ENCODE data around the gene ATG4C. TPM values are rescaled to one million over a fixed set of nuclear protein-coding genes. Genes with fewer than 3 reads are reported as not detected.

The ATG4C gene
- total RNA-seq, 1 experiment from 2014 or later: 13.1 TPM

GRCh38 chr1:62856960-62857359 is 73.0 kb downstream of the ATG4C start:
- Mint-ChIP-seq H3K4me1 (peaks cover 0 to 4% of the 10 kb centered on the region in 2 experiments; a peak in 2 of 4 replicates), H3K27ac (no peak overlapping the region), H3K36me3 (ENCODE audit: insufficient read depth in 1 of 3, low read depth in 3 of 3) (no peaks in the 10 kb centered on the region; a peak in 1 of 7 replicates), H3K9me3 (no peaks in the 10 kb centered on the region), H3K27me3 (ENCODE audit: low read depth) (no peaks in the 10 kb centered on the region), H3K4me3 (no peak overlapping the region)
- Histone ChIP-seq H3K9me3 (ENCODE audit: control insufficient read depth, low read depth, low read length) (no peaks in the 10 kb centered on the region), H2BK20ac (ENCODE audit: low read depth, low read length, poor library complexity, severe bottlenecking) (no peak overlapping the region), H2AFZ (ENCODE audit: low read length) (no peak overlapping the region), H3K9ac (ENCODE audit: extremely low read depth, insufficient read length, low read length) (no peak overlapping the region), H3K14ac (ENCODE audit: insufficient read depth, low read length) (no peak overlapping the region), H2BK12ac (ENCODE audit: insufficient read length, low read depth, low read length) (no peak overlapping the region), H2BK120ac (ENCODE audit: low read depth, low read length, poor library complexity, severe bottlenecking) (no peak overlapping the region), H3K27ac (ENCODE audit: insufficient read length, low read depth, low read length) (no peak overlapping the region), H2BK15ac (ENCODE audit: low read depth, low read length) (no peak overlapping the region), H3K4me1 (ENCODE audit: insufficient read depth, low read length) (no peaks in the 10 kb centered on the region), H3K4ac (ENCODE audit: low read depth, low read length) (no peak overlapping the region), H2BK5ac (ENCODE audit: insufficient read length, low read length) (no peak overlapping the region), H4K5ac (ENCODE audit: insufficient read length, low read depth, low read length) (no peak overlapping the region), H4K8ac (replicated peaks; ENCODE audit: insufficient read length, low read depth, low read length) (no peak overlapping the region), H3K23ac (ENCODE audit: insufficient read length, low read depth, low read length) (no peak overlapping the region), H3K23me2 (ENCODE audit: insufficient read length, low read depth, low read length, poor library complexity, severe bottlenecking) (no peaks in the 10 kb centered on the region), H3K56ac (ENCODE audit: insufficient read length, low read depth, low read length) (no peak overlapping the region), H2AK5ac (ENCODE audit: insufficient read length, low read length) (no peak overlapping the region), H3K18ac (ENCODE audit: insufficient read length, low read depth, low read length) (no peak overlapping the region), H4K91ac (ENCODE audit: insufficient read length, low read depth, low read length) (no peak overlapping the region), H3K79me1 (ENCODE audit: insufficient read depth, low read depth, low read length, poor library complexity, severe bottlenecking) (no peaks in the 10 kb centered on the region), H3K27me3 (ENCODE audit: insufficient read depth, low read length) (no peaks in the 10 kb centered on the region), H3K4me2 (ENCODE audit: insufficient read depth, insufficient read length, low read length) (no peak overlapping the region), H4K20me1 (ENCODE audit: control insufficient read depth, insufficient read depth, insufficient read length) (no peaks in the 10 kb centered on the region), H3K79me2 (ENCODE audit: insufficient read depth, low read length) (no peaks in the 10 kb centered on the region), H3T11ph (ENCODE audit: low read length) (no peak overlapping the region)
- DNase-seq: no peak
- no CpG with 5 or more reads among the region's 9 CpGs for WGBS (ENCODE audit: extremely low coverage, insufficient read length, low lambda C conversion rate)
- TF ChIP-seq, protein P1, sequence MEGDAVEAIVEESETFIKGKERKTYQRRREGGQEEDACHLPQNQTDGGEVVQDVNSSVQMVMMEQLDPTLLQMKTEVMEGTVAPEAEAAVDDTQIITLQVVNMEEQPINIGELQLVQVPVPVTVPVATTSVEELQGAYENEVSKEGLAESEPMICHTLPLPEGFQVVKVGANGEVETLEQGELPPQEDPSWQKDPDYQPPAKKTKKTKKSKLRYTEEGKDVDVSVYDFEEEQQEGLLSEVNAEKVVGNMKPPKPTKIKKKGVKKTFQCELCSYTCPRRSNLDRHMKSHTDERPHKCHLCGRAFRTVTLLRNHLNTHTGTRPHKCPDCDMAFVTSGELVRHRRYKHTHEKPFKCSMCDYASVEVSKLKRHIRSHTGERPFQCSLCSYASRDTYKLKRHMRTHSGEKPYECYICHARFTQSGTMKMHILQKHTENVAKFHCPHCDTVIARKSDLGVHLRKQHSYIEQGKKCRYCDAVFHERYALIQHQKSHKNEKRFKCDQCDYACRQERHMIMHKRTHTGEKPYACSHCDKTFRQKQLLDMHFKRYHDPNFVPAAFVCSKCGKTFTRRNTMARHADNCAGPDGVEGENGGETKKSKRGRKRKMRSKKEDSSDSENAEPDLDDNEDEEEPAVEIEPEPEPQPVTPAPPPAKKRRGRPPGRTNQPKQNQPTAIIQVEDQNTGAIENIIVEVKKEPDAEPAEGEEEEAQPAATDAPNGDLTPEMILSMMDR (conservative IDR thresholded peaks at IDR 0.05): no peak

Measured in H9 (cell line).